ENCODE results near the gene TSNAXIP1.

Gene TSNAXIP1

GRCh38 chr16:67781565-67781921 is 25.1 kb upstream of the TSNAXIP1 start:
- DNase-seq, result no peak

GRCh38 chr16:67782567-67783352 is 23.9 kb upstream of the TSNAXIP1 start:
- DNase-seq, result no peak

GRCh38 chr16:67783353-67783725 is 23.4 kb upstream of the TSNAXIP1 start:
- no peak for DNase-seq

GRCh38 chr16:67786491-67786890 is 20.2 kb upstream of the TSNAXIP1 start:
- DNase-seq, result no peak

- DNase-seq, result no peak
These were observed 16.6 kb upstream of the TSNAXIP1 start for GRCh38 chr16:67790071-67790470.

GRCh38 chr16:67796099-67796718 is 10.5 kb upstream of the TSNAXIP1 start:
- DNase-seq, result no peak

GRCh38 chr16:67800338-67800926 is 6.3 kb upstream of the TSNAXIP1 start:
- DNase-seq, result no peak

- no peak for DNase-seq
These were observed 5.4 kb upstream of the TSNAXIP1 start for GRCh38 chr16:67801241-67801640.

- DNase-seq, result no peak
These were observed 4.8 kb upstream of the TSNAXIP1 start for GRCh38 chr16:67801883-67802282.

GRCh38 chr16:67803894-67804293 is 2.8 kb upstream of the TSNAXIP1 start:
- no peak for DNase-seq

- no peak for DNase-seq
These were observed 1.7 kb upstream of the TSNAXIP1 start for GRCh38 chr16:67804853-67805542.

GRCh38 chr16:67805718-67806427 is 816 bp upstream of the TSNAXIP1 start:
- peak in 4 of 58 donors; percentile 3 to 48 (median 30) for DNase-seq

GRCh38 chr16:67807148-67807682 is 526 bp downstream of the TSNAXIP1 start:
- DNase-seq, result no peak

GRCh38 chr16:67811899-67812298 is 5.2 kb downstream of the TSNAXIP1 start:
- DNase-seq, result no peak

- no peak for DNase-seq
These were observed 7.9 kb downstream of the TSNAXIP1 start for GRCh38 chr16:67814567-67814966.

GRCh38 chr16:67820608-67821259 is 14.0 kb downstream of the TSNAXIP1 start:
- no peak for DNase-seq

- DNase-seq, result no peak
These were observed 15.8 kb downstream of the TSNAXIP1 start for GRCh38 chr16:67822511-67822910.

- no peak for DNase-seq
These were observed 18.4 kb downstream of the TSNAXIP1 start for GRCh38 chr16:67825119-67825518.

GRCh38 chr16:67825906-67826305 is 19.2 kb downstream of the TSNAXIP1 start:
- no peak for DNase-seq

- no peak for DNase-seq
These were observed 22.0 kb downstream of the TSNAXIP1 start for GRCh38 chr16:67828651-67829050.

GRCh38 chr16:67833030-67833414 is 26.3 kb downstream of the TSNAXIP1 start:
- no peak for DNase-seq
